Testis (tissue), 2 donors: ENCODE measurements around the gene ZNRF4.

Experiments used
- CTCF ChIP-seq, 3 experiments: fragments of 450-650 bp in 2 of 3; fragments of 200-600 bp in 1 of 3; sonication (generic) in 1 of 3; IDR thresholded peaks; one replicate each; pipeline ENCODE4 v1.5.1; 2016 to 2019; ENCODE audit warnings: antibody characterized with exemption in 3 of 3, mild to moderate bottlenecking in 2 of 3, moderate library complexity in 1 of 3
- POLR2A ChIP-seq: fragments of 450-650 bp; IDR thresholded peaks from one replicate; pipeline ENCODE4 v1.6.1; 2017; ENCODE audit warnings: antibody characterized with exemption, mild to moderate bottlenecking, moderate library complexity

GRCh38 chr19:5470264-5470671 is 15.1 kb downstream of the ZNRF4 start:
- TF ChIP-seq CTCF (IDR thresholded peaks at IDR 0.05) = no peak
- TF ChIP-seq POLR2A = no peak
